ENCODE results near the gene RORB. TPM values are rescaled to one million over a fixed set of nuclear protein-coding genes. Genes with fewer than 3 reads are reported as not detected.
A peak's percentile ranks its signal among the peaks of the same experiment; 100 is the strongest.

RORB gene
- total and polyA plus RNA-seq, 4 experiments from 2014 or later, result not detected

- Histone ChIP-seq H3K27me3 (ENCODE audit: insufficient read depth, low read length) (no peaks in the 10 kb centered on the region), H3K4me3 (ENCODE audit: low read length in 2 of 2) (no peak overlapping the region), H3K4me1 (ENCODE audit: insufficient read depth, low read length) (no peaks in the 10 kb centered on the region), H3K9me3 (ENCODE audit: control insufficient read depth in 1 of 2, low read length in 2 of 2) (no peaks in the 10 kb centered on the region), H3K27ac (ENCODE audit: low read depth, low read length) (no peak overlapping the region), H3K36me3 (ENCODE audit: insufficient read depth, low read length) (no peaks in the 10 kb centered on the region)
- no peak for DNase-seq
- no peaks in the 10 kb centered on the region for H3K36me3 Mint-ChIP-seq
- H3K4me1 Mint-ChIP-seq, result no peaks in the 10 kb centered on the region
- ChIA-PET CTCF (ENCODE audit: partially characterized antibody) (interaction anchor here (0.8 to 1.8 kb wide), 3 partner anchors 8 to 1443 kb away, joined by 3 to 6 read pairs (median 3); no protein-coding TSS in a partner anchor), POLR2A (ENCODE audit: partially characterized antibody) (no interaction called here)
- no peak overlapping the region for H3K4me3 Mint-ChIP-seq
- no peaks in the 10 kb centered on the region for H3K9me3 Mint-ChIP-seq
- H3K27me3 Mint-ChIP-seq, result peaks cover 0 to 3% of the 10 kb centered on the region in 2 donors
- H3K27ac Mint-ChIP-seq, result no peak overlapping the region
- intact Hi-C loops (cut with micrococcal nuclease), result loop anchor here (10.0 kb wide), 1 partner anchor 1439 kb away; no protein-coding TSS in a partner anchor
Measured at GRCh38 chr9:74644023-74644422, 146.9 kb downstream of the RORB start.

- H3K9me3 ChIP-seq (ENCODE audit: control insufficient read depth in 1 of 2, low read length in 2 of 2), result no peaks in the 10 kb centered on the region
- Mint-ChIP-seq H3K27ac (no peak overlapping the region), H3K4me1 (no peaks in the 10 kb centered on the region), H3K36me3 (no peaks in the 10 kb centered on the region), H3K9me3 (no peaks in the 10 kb centered on the region), H3K4me3 (no peak overlapping the region), H3K27me3 (peaks cover 0 to 3% of the 10 kb centered on the region in 2 donors)
- intact Hi-C loops (cut with micrococcal nuclease), result loop anchor here (10.0 kb wide), 1 partner anchor 1440 kb away; no protein-coding TSS in a partner anchor
- H3K27me3 ChIP-seq (ENCODE audit: insufficient read depth, low read length), result no peaks in the 10 kb centered on the region
- H3K4me1 ChIP-seq (ENCODE audit: insufficient read depth, low read length), result no peaks in the 10 kb centered on the region
- H3K4me3 ChIP-seq (ENCODE audit: low read length in 2 of 2), result no peak overlapping the region
- CTCF ChIA-PET (ENCODE audit: partially characterized antibody), result no interaction called here
- no peak overlapping the region for H3K27ac ChIP-seq (ENCODE audit: low read depth, low read length)
- H3K36me3 ChIP-seq (ENCODE audit: insufficient read depth, low read length), result no peaks in the 10 kb centered on the region
- POLR2A ChIA-PET (ENCODE audit: partially characterized antibody), result no interaction called here
- no peak for DNase-seq
Measured at GRCh38 chr9:74645007-74645639, 148.0 kb downstream of the RORB start.

GRCh38 chr9:74653410-74654080 lies 156.4 kb downstream of the RORB start:
- Mint-ChIP-seq H3K27me3 (peaks cover 1 to 2% of the 10 kb centered on the region in 2 donors), H3K4me1 (no peaks in the 10 kb centered on the region), H3K27ac (no peak overlapping the region), H3K9me3 (peaks cover 0 to 2% (median 0%) of the 10 kb centered on the region in 8 donors), H3K36me3 (no peaks in the 10 kb centered on the region), H3K4me3 (no peak overlapping the region)
- POLR2A ChIA-PET (ENCODE audit: partially characterized antibody), result no interaction called here
- intact Hi-C loops (cut with micrococcal nuclease), result no loop called here
- Histone ChIP-seq H3K27me3 (ENCODE audit: insufficient read depth, low read length) (no peaks in the 10 kb centered on the region), H3K4me3 (ENCODE audit: low read length in 2 of 2) (no peak overlapping the region), H3K9me3 (ENCODE audit: control insufficient read depth in 1 of 2, low read length in 2 of 2) (no peaks in the 10 kb centered on the region), H3K27ac (ENCODE audit: low read depth, low read length) (no peak overlapping the region), H3K36me3 (ENCODE audit: insufficient read depth, low read length) (no peaks in the 10 kb centered on the region), H3K4me1 (ENCODE audit: insufficient read depth, low read length) (no peaks in the 10 kb centered on the region)
- no peak for DNase-seq
- CTCF ChIA-PET (ENCODE audit: partially characterized antibody), result no interaction called here

GRCh38 chr9:74662674-74663073 lies 165.5 kb downstream of the RORB start:
- H3K4me3 Mint-ChIP-seq, result peak overlapping the region in 2 of 8 donors; percentile 7 to 63
- no peaks in the 10 kb centered on the region for H3K9me3 Mint-ChIP-seq
- Histone ChIP-seq H3K27ac (ENCODE audit: low read depth, low read length) (no peak overlapping the region), H3K27me3 (ENCODE audit: insufficient read depth, low read length) (no peaks in the 10 kb centered on the region), H3K4me1 (ENCODE audit: insufficient read depth, low read length) (no peaks in the 10 kb centered on the region), H3K36me3 (ENCODE audit: insufficient read depth, low read length) (no peaks in the 10 kb centered on the region), H3K4me3 (ENCODE audit: low read length in 2 of 2) (no peak overlapping the region), H3K9me3 (ENCODE audit: control insufficient read depth in 1 of 2, low read length in 2 of 2) (no peaks in the 10 kb centered on the region)
- peaks cover 0 to 2% of the 10 kb centered on the region in 2 donors for H3K27me3 Mint-ChIP-seq
- H3K4me1 Mint-ChIP-seq, result no peaks in the 10 kb centered on the region
- DNase-seq, result no peak
- CTCF ChIA-PET (ENCODE audit: partially characterized antibody), result no interaction called here
- H3K36me3 Mint-ChIP-seq, result no peaks in the 10 kb centered on the region
- peak overlapping the region in 1 of 7 donors; percentile 43 for H3K27ac Mint-ChIP-seq
- intact Hi-C loops (cut with micrococcal nuclease), result no loop called here
- POLR2A ChIA-PET (ENCODE audit: partially characterized antibody), result no interaction called here

- H3K4me3 Mint-ChIP-seq, result no peak overlapping the region
- H3K27ac Mint-ChIP-seq, result no peak overlapping the region
- Histone ChIP-seq H3K4me3 (ENCODE audit: low read length in 2 of 2) (no peak overlapping the region), H3K27ac (ENCODE audit: low read depth, low read length) (no peak overlapping the region), H3K4me1 (ENCODE audit: insufficient read depth, low read length) (no peaks in the 10 kb centered on the region), H3K36me3 (ENCODE audit: insufficient read depth, low read length) (no peaks in the 10 kb centered on the region), H3K27me3 (ENCODE audit: insufficient read depth, low read length) (no peaks in the 10 kb centered on the region), H3K9me3 (ENCODE audit: control insufficient read depth in 1 of 2, low read length in 2 of 2) (no peaks in the 10 kb centered on the region)
- H3K27me3 Mint-ChIP-seq, result peaks cover 0 to under 1% of the 10 kb centered on the region in 2 donors
- CTCF ChIA-PET (ENCODE audit: partially characterized antibody), result no interaction called here
- H3K4me1 Mint-ChIP-seq, result no peaks in the 10 kb centered on the region
- no peak for DNase-seq
- H3K36me3 Mint-ChIP-seq, result no peaks in the 10 kb centered on the region
- H3K9me3 Mint-ChIP-seq, result no peaks in the 10 kb centered on the region
- POLR2A ChIA-PET (ENCODE audit: partially characterized antibody), result no interaction called here
- intact Hi-C loops (cut with micrococcal nuclease), result no loop called here
Measured at GRCh38 chr9:74663439-74663838, 166.3 kb downstream of the RORB start.

- Histone ChIP-seq H3K4me3 (ENCODE audit: low read length in 2 of 2) (no peak overlapping the region), H3K27me3 (ENCODE audit: insufficient read depth, low read length) (no peaks in the 10 kb centered on the region), H3K27ac (ENCODE audit: low read depth, low read length) (no peak overlapping the region), H3K4me1 (ENCODE audit: insufficient read depth, low read length) (no peaks in the 10 kb centered on the region), H3K9me3 (ENCODE audit: control insufficient read depth in 1 of 2, low read length in 2 of 2) (no peaks in the 10 kb centered on the region), H3K36me3 (ENCODE audit: insufficient read depth, low read length) (no peaks in the 10 kb centered on the region)
- ChIA-PET POLR2A (ENCODE audit: partially characterized antibody) (no interaction called here), CTCF (ENCODE audit: partially characterized antibody) (no interaction called here)
- H3K9me3 Mint-ChIP-seq, result no peaks in the 10 kb centered on the region
- no peak overlapping the region for H3K4me3 Mint-ChIP-seq
- H3K27me3 Mint-ChIP-seq, result peaks cover 0 to 3% of the 10 kb centered on the region in 2 donors
- H3K4me1 Mint-ChIP-seq, result no peaks in the 10 kb centered on the region
- no peak overlapping the region for H3K27ac Mint-ChIP-seq
- intact Hi-C loops (cut with micrococcal nuclease), result no loop called here
- no peaks in the 10 kb centered on the region for H3K36me3 Mint-ChIP-seq
- no peak for DNase-seq
Measured at GRCh38 chr9:74666625-74667316, 169.6 kb downstream of the RORB start.

- no peak overlapping the region for H3K4me3 Mint-ChIP-seq
- CTCF ChIA-PET (ENCODE audit: partially characterized antibody), result no interaction called here
- H3K36me3 ChIP-seq (ENCODE audit: insufficient read depth, low read length), result no peaks in the 10 kb centered on the region
- H3K27ac ChIP-seq (ENCODE audit: low read depth, low read length), result no peak overlapping the region
- H3K36me3 Mint-ChIP-seq, result no peaks in the 10 kb centered on the region
- H3K4me1 ChIP-seq (ENCODE audit: insufficient read depth, low read length), result no peaks in the 10 kb centered on the region
- intact Hi-C loops (cut with micrococcal nuclease), result no loop called here
- peaks cover 0 to 4% (median 0%) of the 10 kb centered on the region in 8 donors for H3K9me3 Mint-ChIP-seq
- H3K27ac Mint-ChIP-seq, result no peak overlapping the region
- no peak for DNase-seq
- H3K27me3 Mint-ChIP-seq, result peaks cover 0 to 3% of the 10 kb centered on the region in 2 donors
- no peaks in the 10 kb centered on the region for H3K27me3 ChIP-seq (ENCODE audit: insufficient read depth, low read length)
- POLR2A ChIA-PET (ENCODE audit: partially characterized antibody), result no interaction called here
- H3K9me3 ChIP-seq (ENCODE audit: control insufficient read depth in 1 of 2, low read length in 2 of 2), result no peaks in the 10 kb centered on the region
- H3K4me3 ChIP-seq (ENCODE audit: low read length in 2 of 2), result no peak overlapping the region
- no peaks in the 10 kb centered on the region for H3K4me1 Mint-ChIP-seq
Measured at GRCh38 chr9:74672237-74672636, 175.1 kb downstream of the RORB start.
